Tibial artery (tissue), 4 donors: ENCODE data around the gene UNC13D.

ENCODE experiments used
- DNase-seq, 2 donors: peaks; one replicate each; pipeline ENCODE4 v3.0.0-alpha.2; 2019
- H3K27ac ChIP-seq, 2 donors: fragments of 200-600 bp; sonication (generic) in 1 of 2; 1 replicate in 1 of 2; 2 replicates in 1 of 2; pipeline ENCODE4 v1.5.1; 2018 to 2019; ENCODE audit warnings: mild to moderate bottlenecking in 1 of 2
- H3K27me3 ChIP-seq, 2 donors: fragments of 200-600 bp; sonication (generic) in 1 of 2; one replicate each; pipeline versions ENCODE4 v1.5.1 to v1.6.0; 2016 to 2019
- H3K36me3 ChIP-seq, 3 donors: fragments of 200-600 bp; sonication (generic) in 2 of 3; one replicate each; pipeline ENCODE4 v1.5.1; 2016 to 2019; ENCODE audit warnings: mild to moderate bottlenecking in 2 of 3
- H3K4me1 ChIP-seq, 4 donors: fragments of 200-600 bp; sonication (generic) in 2 of 4; 1 replicate in 3 of 4; 2 replicates in 1 of 4; pipeline ENCODE4 v1.5.1; 2016 to 2019
- H3K4me3 ChIP-seq, 2 donors: fragments of 200-600 bp; sonication (generic) in 1 of 2; 1 replicate in 1 of 2; 2 replicates in 1 of 2; pipeline ENCODE4 v1.5.1; 2018 to 2019; ENCODE audit warnings: mild to moderate bottlenecking in 2 of 2
- H3K9me3 ChIP-seq, 3 donors: fragments of 200-600 bp; sonication (generic) in 1 of 3; one replicate each; pipeline ENCODE4 v1.5.1; 2016 to 2019
- CTCF ChIP-seq, 2 experiments: fragments of 200-600 bp in 1 of 2; fragments of 450-650 bp in 1 of 2; IDR thresholded peaks; one replicate each; pipeline ENCODE4 v1.5.1; 2017 to 2019; ENCODE audit warnings: antibody characterized with exemption in 2 of 2, mild to moderate bottlenecking in 1 of 2, moderate library complexity in 1 of 2
- intact Hi-C: fragments of 100-400 bp; cut with DNase I; formaldehyde crosslinking; loops from one replicate; pipeline ENCODE4 v1.15.0; 2023; ENCODE audit warnings: low total_unique reads

The UNC13D gene

GRCh38 chr17:75839942-75840798, 4.0 kb downstream of the UNC13D start:
- Histone ChIP-seq H3K27ac (no peak overlapping the region), H3K27me3 (no peaks in the 10 kb centered on the region), H3K36me3 (peaks cover 0 to 47% (median 12%) of the 10 kb centered on the region in 3 donors), H3K4me3 (no peak overlapping the region), H3K9me3 (no peaks in the 10 kb centered on the region), H3K4me1 (peaks cover 0 to 18% (median 11%) of the 10 kb centered on the region in 4 donors)
- no peak for DNase-seq
- TF ChIP-seq CTCF (IDR thresholded peaks at IDR 0.05), result no peak
- intact Hi-C loops, result loop anchor here (5.0 kb wide), 1 partner anchor 47 kb away; no protein-coding TSS in a partner anchor

GRCh38 chr17:75838410-75838809, 5.8 kb downstream of the UNC13D start:
- Histone ChIP-seq H3K27me3 (no peaks in the 10 kb centered on the region), H3K9me3 (no peaks in the 10 kb centered on the region), H3K4me1 (peaks cover 0 to 6% (median 3%) of the 10 kb centered on the region in 4 donors), H3K36me3 (peaks cover 0 to 62% (median 26%) of the 10 kb centered on the region in 3 donors), H3K4me3 (no peak overlapping the region), H3K27ac (no peak overlapping the region)
- DNase-seq, result no peak
- TF ChIP-seq CTCF (IDR thresholded peaks at IDR 0.05), result no peak
- intact Hi-C loops, result no loop called here

- H3K27me3 ChIP-seq, result no peaks in the 10 kb centered on the region
- no peak overlapping the region for H3K4me3 ChIP-seq
- no peaks in the 10 kb centered on the region for H3K9me3 ChIP-seq
- no peak for TF ChIP-seq CTCF (IDR thresholded peaks at IDR 0.05)
- no peak overlapping the region for H3K27ac ChIP-seq
- peaks cover 0 to 64% (median 28%) of the 10 kb centered on the region in 3 donors for H3K36me3 ChIP-seq
- H3K4me1 ChIP-seq, result peaks cover 0 to 6% (median 3%) of the 10 kb centered on the region in 4 donors
- DNase-seq, result no peak
- intact Hi-C loops, result no loop called here
Observed at GRCh38 chr17:75837899-75838298, 6.3 kb downstream of the UNC13D start.

- no peak overlapping the region for H3K4me3 ChIP-seq
- no peak for TF ChIP-seq CTCF (IDR thresholded peaks at IDR 0.05)
- intact Hi-C loops, result no loop called here
- peaks cover 0 to 62% (median 28%) of the 10 kb centered on the region in 3 donors for H3K36me3 ChIP-seq
- H3K27me3 ChIP-seq, result no peaks in the 10 kb centered on the region
- DNase-seq, result no peak
- no peak overlapping the region for H3K27ac ChIP-seq
- H3K9me3 ChIP-seq, result no peaks in the 10 kb centered on the region
- H3K4me1 ChIP-seq, result peaks cover 0 to 6% (median 3%) of the 10 kb centered on the region in 4 donors
Observed at GRCh38 chr17:75836605-75837004, 7.6 kb downstream of the UNC13D start.

- Histone ChIP-seq H3K9me3 (no peaks in the 10 kb centered on the region), H3K27me3 (no peaks in the 10 kb centered on the region), H3K4me3 (no peak overlapping the region), H3K4me1 (peaks cover 0 to 6% (median 3%) of the 10 kb centered on the region in 4 donors), H3K27ac (no peak overlapping the region), H3K36me3 (peaks cover 0 to 67% (median 28%) of the 10 kb centered on the region in 3 donors)
- intact Hi-C loops, result no loop called here
- no peak for TF ChIP-seq CTCF (IDR thresholded peaks at IDR 0.05)
- no peak for DNase-seq
Observed at GRCh38 chr17:75835654-75835987, 8.6 kb downstream of the UNC13D start.
